ENCODE data around the gene CMKLR1.

CMKLR1 gene

DNA sequence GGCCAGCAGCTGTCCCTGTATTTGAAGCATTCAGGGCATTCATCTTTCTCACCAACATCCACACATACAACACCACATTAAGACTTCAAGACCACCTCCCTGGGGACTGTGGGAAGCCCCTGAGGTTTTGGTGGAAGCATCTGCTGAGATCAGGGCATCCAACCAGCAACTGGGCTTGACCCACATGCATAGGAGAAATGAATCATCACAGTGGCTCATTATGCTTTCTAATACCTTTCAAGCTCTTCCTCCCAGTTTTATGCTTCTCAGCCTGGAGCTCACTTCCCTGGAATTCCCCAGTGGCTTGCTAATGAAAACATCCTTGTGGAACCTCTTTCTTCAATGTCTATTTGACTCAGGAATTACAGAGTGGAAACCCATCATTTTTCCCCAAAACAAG is 21.4 kb upstream of the CMKLR1 start:
- DNase-seq = no peak

DNA sequence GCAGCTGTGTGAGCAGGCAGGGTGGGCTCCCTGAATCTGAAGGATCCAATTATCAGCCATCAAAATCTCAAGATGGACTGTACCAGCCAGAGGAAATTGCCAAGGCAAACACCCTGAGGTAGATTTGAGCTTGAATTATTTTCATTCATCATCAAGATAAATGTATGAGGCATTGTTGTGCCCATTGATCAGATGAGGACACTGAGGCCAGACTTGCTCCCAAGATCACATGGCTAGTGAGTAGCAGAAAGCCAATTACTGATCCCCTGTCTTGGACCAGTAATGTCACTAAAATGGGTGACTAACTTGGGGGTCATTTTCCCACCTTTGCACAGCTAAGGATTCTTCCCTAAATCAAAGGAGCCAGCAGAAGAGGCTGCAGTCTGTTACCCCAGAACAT is 20.9 kb upstream of the CMKLR1 start:
- no peak for DNase-seq

DNA sequence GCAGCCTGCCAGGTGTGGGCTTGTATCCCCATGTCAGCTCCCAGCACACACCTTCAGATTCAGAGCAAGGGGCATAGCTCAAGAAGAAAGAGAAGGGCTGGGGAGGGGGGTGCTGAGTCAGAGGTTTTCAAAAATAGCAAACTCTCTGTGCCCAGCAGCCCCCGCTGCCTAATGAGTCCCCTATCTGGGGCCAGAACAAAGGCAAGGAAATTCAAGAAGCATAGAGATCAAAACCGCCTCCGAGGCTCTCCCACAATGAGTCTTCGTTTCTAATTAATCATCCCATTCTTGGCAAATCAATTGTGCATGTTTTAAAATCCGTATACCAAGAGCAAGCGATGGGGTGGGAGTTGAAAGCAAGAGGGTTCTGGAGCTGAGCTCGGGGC is 19.5 kb upstream of the CMKLR1 start:
- DNase-seq = no peak

DNA sequence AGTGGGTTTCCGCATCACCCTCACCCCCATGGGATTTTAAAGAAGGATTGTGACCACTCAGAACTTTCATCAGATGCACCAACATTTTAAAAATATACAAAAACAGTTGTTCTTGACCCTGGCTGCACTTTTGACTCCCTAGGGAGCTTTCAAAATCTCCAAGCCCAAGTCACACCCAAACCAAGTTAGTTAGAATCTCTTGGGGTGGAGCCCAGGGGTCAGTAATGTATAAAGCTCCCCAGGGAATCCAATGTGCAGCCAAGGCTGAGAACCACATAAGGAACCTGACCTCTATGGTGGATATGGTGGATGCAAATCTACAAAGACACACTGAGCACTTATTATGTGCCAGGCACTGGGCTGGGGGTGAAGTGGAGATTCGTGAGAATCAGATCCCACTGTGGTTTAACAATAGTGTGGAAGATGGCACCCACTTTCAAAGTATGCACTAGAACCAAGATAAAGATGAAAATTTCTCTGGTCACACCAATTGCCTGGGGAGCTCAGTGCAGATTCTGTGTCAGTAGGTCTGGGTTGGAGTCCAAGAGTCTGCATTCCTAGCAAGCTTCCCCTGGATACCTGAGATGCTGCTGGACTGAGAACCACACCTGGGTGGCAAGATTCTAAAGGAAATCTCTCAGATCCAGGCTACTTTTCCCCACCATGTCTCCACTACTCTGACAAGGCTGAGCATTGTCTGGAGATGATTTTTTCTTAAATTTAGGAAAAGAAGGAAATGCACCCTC is 18.9 kb upstream of the CMKLR1 start:
- DNase-seq = no peak

DNA sequence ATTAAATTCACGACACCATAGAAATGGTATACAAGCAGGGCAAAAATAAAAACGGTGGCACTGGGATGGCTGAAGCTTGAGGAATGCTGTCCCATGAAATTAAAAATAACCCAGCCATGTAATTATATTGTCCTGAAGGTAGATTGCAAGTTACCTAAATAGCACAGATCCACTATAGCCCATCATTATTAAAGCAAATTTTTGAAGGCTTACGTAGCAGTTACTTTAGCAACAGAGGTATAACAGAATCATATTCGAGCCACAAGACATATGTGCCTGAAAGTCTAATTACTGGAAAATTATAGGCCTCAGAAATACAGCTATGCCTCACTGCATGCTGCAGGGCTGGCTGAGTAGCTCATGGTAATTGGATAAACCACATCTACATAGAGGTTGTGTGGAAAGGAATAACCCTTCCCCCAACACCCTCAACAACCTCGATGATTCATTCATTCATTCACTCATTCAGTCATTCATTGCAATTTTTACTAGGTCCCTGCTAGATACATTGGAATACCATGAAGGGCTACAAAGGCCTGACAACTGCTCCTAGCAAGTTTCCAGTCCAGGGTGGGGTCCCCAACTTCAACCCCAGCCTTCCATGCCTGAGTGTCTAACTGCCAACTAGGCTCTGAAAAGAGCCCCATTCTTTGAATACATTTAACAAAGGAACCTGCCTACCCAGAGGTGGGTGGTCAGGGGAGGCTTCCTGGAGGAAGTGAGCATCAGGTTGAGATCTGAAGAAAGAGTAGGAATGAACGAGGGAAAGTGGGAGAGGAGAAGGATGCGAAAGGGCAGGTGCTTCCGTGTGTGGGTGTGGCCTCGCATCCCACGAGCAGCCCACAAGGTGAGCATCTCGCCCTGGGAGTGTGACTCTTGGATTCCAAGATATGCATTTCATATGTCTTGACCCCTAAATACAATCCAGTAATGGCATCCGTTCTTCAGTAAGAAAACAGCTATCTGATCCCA is 18.0 kb upstream of the CMKLR1 start:
- no peak for DNase-seq

DNA sequence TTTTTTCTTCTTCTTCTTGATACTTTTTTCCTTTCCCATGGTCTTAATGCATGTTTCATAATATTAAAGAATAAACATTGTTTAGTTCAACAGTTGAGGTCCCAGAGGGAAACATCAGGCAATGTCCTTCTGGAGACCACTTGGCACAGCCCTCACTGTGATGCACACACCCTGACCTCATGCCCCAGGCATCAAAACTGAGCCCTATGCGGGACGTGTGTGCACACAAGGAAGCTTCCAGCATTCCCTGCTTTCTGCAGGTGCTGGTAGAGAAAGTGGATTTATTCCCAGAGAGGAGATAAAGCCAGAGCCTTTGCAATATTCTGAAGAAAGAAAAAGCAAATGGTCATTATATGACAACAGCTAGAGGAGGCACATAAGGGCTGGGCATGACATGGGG is 16.0 kb upstream of the CMKLR1 start:
- no peak for DNase-seq

DNA sequence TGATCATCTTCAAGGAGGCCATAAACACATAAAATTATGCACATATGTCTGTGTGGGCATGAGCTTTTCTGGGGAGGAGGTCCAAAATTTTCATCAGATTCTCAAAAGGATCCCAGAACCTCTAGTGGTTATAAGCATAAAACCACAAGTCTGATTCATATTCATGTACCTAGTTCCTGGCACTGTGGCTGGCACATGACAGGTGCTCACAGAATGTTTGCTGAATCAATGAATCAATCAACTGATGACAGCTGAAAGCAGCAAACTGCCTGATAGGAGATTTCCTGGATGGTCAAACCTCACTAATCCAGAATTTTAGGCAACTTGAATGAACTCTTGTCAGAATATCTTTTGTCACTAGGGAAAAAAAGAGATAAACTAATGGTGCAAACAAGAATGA is 13.5 kb upstream of the CMKLR1 start:
- no peak for DNase-seq

DNA sequence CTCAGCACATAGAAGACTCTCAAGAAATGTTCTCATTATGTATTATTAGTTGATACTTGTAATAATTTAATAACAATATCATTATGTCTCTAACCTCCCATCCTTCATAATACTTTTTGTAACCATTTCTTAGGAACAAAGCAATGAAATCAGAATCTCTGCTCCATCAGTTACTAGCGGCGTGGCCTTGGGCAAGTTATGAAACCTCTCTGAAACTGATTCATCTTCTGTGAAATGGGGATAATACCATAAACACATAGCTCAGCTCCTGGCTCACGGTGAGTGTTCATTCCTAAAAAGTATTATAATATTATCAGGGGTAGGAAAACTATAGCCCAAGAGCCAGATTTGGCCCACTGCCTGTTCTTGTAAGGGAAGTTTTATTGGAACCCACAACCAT is 11.4 kb upstream of the CMKLR1 start:
- no peak for DNase-seq

DNA sequence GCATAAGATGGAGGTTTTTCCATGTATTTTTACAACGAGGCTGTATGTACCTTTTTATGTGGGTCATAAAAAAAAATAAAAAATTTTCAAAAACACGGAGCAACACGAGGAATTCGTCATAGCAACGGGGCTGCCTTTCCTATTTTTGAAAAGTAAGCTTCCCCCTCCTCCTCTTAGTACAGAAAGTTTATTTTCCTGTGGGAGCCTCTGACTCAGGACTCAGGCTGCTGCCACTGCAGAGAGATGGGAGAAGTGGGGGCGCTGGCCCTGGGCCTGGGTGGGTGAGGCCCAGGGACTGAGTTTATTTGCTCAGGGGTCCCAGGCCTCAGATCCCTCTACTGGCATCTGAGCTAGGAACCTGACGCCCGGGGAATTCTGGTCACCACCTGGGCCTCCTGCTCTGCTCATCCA is 10.2 kb upstream of the CMKLR1 start:
- no peak for DNase-seq

DNA sequence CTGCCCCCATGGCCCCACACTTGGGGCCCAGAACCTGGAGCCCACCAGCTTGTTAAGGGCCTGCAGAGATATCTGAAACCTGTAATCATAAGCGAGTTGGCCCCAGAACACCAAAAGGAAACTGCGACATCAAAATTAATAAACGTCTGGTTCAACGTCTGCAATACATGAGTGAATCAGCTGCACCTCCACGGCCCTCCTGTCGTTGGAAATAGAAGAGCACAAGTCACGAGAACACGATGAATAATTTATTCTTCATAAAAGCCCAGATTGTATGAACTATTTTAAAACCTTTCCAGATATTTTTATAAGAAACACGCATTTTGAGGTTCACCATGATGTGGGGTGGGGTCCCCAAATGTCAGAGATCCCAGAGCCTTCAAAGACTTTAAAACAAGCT is 9.7 kb upstream of the CMKLR1 start:
- DNase-seq = no peak

DNA sequence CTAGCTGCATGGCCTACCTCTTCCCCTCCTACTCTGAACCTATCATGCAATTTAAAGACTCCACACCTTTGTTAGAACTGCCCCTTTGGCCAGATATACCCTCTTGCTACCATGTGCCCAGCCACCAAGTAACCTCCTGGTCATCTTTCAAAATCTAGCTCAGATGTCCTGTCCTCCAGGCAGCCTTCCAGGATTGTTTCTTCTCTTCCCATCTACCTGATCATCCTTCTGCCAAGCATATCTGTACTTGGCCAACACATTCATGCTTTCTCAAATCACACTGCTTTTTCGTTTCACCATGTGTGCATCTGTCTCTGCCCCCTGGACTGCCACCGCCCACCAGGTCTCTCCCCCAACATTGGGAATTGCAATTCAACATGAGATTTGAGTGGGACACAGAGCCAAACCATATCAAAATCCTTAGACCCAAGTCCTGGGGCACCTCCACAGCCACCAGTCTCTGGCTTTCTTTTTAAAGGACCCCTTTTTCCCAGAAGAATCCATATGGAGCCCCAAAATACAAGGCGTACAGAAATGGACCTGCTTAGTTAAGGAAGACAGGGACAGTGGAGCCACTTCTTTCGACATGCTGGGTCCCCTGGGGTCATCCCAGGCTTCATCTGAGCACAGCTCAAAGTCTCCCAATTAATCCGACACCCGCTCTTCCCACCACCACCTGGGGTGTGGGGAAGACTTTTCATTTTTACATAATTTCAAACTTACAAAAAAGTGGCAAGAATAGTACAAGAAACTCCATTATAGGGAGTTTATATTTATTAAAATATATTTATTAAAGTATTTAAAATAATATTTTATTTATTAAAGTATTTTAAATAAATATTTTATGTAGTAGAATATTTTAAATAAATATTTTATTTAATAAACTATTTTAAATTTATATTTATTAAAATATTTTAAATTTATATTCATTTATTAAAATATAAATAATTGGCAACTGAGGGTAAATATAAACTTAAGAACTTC is 7.9 kb upstream of the CMKLR1 start:
- DNase-seq = no peak

DNA sequence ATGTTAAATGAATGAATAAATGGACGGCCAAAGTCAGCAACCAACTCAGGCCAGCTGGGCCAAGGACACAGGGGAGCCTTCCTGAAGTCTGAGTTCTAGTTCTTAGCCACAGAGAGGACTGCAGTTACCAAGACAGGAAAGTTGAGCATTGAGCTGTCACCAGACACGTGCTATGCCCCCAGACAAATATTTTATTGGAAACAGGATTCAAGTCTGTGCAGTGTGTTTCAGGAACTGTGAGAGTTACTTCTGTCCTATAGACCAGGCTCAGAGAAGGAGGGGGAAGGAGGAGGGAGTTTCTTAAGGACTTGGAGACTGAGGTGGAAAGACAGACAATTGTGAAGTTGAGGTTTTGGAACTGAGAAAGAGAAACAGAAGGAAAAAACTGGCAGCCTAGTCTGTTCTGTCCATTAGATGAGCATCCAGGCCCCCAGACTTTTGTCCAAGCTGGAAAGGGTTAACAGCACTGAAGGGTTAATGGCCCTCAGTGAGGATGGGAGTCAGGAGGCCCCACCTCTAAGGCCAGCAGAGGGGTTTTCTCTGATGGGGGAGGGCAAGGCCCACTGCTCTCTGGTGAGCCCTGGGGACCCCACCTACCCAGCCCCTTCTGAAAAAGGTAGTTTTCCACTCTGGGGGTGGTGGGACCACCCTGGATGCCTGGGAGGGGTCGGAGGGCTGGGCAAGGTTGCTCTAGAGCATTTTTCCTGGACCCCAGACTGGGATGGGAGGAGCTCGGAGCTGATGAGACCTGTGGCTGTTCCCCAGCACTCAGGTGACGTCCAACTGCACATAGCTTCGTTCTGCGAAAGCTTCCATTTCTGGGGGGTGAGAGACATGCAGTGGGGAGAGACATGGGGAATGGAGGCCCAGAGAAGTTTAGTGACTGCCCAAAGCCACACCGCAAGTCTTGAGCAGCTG is 6.9 kb upstream of the CMKLR1 start:
- DNase-seq = no peak

DNA sequence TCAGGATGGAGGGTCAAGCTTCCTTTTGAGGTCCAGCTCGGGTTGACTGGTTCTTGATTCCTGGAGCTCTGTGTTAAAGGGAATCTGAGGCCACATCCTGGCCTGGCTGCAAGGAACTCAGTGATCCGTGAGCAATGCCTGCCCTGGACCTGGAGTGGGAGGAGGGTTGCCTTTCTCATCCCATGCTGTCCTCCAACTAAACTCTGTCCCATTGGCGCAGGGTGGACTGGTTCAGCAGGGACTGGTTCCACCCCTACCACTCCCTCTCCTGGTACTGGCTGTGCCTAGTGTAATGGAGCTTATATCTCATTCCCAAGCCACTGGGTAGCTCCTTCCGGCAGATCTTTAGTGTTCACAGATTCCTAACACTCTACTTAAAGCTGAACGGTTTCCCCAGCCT is 3.9 kb upstream of the CMKLR1 start:
- DNase-seq = no peak

DNA sequence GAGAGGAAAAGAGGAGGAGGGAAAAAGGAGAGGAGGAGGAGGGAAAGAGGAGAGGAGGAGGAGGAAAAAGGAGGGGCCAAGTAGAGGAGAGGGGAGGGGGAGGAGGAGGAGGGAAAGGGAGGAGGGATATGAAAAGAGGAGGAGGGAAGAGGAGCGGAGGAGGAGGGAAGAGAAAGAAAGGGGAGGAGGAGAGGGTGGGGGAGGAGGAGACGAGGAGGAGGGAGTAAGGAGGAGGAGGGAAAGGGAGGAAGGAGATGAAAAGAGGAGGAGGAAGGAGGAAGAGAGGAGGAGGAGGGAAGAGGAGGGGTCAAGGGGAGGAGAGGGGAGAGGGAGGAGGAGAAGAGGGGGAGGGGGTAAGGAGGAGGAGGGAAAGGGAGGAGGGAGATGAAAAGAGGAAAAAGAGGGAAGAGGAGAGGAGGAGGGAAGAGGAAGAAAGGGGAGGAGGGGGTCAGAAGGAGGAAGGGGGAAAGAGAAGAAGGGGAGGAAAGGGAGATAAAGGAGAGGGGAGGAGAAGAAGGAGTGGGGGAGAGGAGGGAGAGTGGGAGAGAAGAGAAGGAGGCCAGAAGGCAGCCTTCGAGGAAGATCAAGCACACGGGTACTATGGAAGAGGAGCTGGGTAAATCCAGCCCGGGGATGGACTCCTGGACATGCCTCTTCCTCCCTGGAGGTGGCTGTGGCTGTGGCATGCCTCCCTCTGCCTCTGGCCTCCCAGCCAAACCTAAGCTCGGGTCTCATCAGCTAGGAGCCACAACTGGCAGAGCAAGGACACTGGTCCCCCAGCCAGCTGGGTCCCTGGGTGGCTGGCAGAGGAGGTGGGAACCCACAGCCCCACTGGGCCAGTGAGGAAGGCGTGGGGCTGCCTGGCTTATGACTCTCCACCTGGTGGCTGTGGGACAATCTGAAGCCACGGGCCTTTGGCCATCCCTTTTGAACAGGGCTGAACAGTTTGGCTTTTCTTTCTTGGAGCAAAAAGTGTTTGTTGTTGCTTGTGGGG is 3.0 kb upstream of the CMKLR1 start:
- no peak for DNase-seq

DNA sequence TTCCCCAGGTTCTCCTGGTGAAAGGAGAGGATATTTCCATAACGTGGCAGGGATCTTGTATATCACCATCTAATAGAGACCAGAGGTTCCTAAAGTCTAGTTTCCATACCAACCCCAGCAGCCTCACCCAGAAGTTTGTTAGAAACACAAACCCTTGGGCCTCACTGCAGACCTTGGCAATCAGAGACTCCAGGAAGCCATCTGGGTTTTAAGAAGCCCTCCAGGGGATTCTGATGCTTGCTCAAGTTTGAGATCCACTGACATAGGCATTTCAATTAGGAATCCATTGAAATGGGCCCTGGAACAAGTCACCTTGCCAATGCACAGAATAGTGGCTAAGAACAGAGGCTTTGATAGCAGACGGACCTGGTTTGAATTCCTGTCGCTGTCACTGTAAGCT is 2.2 kb upstream of the CMKLR1 start:
- DNase-seq = no peak

DNA sequence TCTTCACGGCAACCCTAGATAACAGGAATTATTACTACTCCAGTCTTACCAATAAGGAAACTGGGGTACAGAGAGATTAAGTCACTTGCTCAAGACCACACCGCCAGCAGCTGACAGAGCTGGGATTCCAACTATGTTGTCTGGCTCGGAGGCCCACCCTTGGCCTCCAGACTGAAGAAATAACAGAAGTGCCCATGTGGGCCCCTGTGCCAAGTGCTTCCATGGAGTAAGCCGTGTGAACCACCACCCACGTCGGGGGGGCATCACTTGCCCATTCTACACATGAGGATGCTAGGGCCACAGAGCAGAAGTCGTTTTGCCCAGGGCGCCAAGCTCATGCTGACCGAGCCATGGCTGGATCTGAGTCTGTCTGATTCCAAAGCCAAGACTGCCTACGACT is 926 bp upstream of the CMKLR1 start:
- no peak for DNase-seq

DNA sequence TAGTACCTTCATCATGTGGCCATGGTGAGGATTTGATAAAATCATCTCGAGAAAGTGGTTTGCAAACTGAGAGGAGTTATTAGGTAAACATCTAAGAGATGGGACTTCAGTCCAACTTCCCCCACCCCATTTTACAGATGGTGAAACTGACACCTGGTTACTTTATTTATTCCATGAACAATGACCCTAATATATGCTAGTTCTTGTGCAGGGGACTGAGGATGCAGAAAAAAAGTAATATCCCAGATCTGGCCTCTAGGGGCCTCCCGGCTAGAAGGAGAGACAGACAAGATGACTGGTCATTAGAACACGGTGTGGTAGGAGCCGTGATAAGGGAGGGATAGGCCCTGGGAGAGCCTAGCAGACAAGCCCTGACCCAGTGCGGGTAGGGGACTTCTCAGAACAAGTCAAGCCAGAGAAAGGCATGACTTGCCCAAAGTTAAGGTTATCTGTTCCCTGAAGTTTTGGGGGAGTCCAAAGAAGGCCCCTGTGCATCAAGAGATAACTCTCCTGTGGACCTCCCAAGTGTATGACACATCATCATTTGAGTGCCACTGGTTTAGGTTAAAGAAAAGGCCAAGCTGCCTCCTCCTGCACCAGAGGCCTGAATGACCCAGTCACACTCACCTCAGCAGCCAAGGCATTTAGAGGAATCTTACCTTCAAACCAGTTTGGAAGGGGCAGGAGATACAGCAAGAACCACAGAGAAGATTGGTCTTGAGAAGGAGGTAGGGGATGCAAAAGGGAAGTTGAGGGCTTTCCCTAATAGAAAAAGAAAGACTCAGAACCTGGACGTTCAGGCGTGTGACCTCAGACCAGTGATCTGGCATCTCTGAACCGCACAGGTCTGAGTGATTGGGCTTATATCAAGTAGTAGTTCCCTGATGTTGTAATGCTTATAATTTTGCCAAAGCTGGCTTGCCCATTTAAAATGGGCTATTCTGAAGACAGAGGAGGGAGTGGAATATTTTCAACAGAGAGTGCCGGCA is 1.6 kb downstream of the CMKLR1 start:
- no peak for DNase-seq

DNA sequence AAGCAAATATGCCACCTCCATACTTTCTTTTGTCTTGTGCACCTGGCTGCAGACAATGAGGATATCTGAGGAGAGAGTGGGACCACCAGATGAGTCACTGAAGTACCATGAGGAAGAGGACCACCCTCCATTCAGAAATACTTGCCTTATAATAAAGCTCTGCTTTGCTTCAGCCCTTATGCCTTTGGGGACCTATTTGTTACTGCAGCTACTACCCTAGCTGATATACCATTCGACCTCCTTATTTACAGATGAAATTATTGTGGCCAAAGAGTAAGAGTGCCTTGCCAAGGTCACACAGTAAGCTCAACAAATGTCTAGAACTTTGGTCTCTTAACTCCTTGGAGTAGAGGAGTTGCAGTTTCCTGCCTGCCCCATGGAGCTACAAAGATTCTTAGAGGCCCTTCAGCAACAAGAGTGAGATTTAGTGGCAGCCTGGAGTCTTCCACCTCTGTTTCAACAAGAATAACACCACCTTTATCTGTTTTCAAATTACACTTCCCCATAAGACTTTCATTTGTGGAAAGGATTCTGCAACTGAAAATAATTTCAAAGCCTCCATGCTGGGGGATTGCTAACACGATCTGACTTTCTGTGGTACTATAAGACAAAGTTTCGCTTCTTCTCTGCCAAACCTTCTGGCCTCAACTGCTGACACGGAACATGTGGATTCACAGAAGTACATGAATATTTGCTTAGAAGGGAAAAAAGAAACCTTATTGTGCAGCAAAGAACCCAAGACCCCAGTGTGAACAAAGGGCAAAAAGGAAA is 3.6 kb downstream of the CMKLR1 start:
- DNase-seq = no peak
